CD4-positive, alpha-beta T cell treated with Interleukin-1 beta for 1 hour (primary cell): Measurements from ENCODE around the gene ARHGAP5.
"Not testable (repeated sequence)": the region's sequence is repeated elsewhere in the genome, so short reads cannot be mapped to it uniquely, and the experiment has no call there.

Experiments
- DNase-seq, 2 donors: peaks; one replicate each; pipeline ENCODE4 v3.0.0-alpha.2; 2020 to 2022

The ARHGAP5 gene

DNA sequence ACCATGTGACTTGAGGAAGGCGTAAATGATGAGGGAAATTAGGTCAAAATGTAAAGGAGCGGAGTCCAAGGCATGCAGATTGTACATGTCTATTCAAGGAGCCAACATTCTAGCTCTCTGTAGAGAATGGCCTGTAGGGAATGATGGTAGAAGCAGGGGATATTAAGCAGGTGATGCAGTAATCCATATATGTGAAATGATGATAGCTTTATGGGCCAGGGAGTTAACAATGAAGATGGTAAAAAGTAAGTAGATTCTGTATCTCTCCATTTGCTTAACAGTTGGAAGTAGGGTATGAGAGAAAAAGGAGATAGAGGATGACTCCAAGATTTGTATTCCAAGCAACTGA lies 33.4 kb downstream of the ARHGAP5 start:
- DNase-seq = no peak

DNA sequence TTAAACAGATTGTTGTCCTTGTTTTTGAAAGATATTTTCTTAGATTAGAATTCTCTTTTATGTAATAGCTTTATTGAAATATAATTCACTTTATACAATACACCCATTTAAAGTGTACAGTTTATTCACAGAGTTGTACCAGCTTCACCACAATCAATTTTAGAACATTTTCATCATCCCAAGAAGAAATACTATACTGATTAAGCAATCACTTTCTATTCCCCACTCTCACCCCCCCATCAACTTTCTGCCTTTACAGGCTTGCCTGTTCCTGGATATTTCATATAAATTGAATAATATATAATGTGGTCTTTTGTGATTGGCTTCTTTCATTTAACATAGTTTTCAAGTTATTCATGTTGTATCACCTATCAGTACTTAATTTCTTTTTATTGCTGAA lies 44.4 kb downstream of the ARHGAP5 start:
- DNase-seq = no peak

DNA sequence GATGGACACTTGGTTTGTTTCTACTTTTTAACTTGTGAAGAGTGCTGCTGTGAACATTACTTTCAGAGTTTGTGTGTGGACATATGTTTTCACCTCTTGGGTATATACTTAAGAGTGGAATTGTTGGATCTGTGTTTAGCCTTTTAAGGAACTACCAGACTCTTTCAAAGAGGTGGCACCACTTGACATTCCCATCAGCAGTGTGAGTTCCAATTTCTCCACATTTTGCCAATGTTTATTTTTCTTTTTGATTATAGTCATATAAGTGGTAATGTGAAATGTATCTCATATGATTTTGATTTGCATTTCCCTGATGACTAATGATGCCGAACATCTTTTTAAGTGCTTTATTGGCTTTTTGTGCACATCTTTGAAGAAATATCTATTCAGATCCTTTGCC lies 44.8 kb downstream of the ARHGAP5 start:
- no peak for DNase-seq

DNA sequence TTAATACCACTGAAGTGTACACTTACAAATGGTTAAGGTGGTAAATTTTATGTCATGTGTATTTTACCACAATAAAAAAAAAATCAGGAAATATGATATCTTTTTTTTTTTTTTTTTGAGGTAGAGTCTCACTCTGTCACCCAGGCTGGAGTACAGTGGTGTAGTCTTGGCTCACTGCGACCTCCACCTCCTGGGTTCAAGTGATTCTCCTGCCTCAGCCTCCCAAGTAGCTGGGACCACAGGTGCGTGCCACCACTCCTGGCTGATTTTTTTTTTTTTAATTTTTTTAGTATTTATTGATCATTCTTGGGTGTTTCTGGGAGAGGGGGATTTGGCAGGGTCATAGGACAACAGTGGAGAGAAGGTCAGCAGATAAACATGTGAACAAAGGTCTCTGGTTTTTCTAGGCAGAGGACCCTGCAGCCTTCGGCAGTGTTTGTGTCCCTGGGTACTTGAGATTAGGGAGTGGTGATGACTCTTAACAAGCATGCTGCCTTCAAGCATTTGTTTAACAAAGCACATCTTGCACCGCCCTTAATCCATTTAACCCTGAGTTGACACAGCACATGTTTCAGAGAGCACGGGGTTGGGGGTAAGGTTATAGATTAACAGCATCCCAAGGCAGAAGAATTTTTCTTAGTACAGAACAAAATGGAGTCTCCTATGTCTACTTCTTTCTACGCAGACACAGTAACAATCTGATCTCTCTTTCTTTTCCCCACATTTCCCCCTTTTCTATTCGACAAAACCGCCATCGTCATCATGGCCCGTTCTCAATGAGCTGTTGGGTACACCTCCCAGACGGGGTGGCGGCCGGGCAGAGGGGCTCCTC lies 50.0 kb downstream of the ARHGAP5 start:
- not testable (repeated sequence) for DNase-seq

DNA sequence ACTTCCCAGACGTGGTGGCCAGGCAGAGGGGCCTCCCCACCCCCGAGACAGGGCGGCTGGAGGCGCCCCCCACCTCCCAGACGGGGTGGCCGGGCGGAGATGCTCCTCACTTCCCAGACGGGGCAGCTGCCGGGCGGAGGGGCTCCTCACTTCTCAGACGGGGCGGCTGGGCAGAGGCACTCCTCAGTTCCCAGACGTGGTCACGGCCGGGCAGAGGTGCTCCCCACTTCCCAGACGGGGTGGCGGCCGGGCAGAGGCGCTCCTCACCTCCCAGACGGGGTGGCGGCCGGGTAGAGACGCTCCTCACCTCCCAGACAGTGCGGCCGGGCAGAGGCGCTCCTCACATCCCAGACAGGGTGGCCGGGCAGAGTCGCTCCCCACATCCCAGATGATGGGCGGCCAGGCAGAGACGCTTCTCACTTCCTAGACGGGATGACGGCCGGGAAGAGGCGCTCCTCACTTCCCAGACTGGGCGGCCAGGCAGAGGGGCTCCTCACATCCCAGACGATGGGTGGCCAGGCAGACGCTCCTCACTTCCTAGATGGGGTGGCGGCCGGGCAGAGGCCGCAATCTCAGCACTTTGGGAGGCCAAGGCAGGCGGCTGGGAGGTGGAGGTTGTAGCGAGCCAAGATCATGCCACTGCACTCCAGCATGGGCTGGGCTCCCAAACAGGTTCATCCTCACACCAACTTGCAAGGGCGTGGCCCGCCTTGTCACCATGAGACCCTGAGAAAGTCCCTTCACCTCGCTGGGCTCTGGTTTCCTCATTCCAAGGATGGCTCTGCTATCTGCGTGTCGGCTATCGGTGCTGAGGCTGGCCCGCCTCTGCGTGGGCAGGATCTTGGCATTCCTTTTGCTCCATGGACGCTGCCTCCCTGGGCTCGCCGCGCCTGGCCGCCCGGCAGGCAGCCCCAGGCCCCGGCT lies 50.9 kb downstream of the ARHGAP5 start:
- DNase-seq = not testable (repeated sequence)

DNA sequence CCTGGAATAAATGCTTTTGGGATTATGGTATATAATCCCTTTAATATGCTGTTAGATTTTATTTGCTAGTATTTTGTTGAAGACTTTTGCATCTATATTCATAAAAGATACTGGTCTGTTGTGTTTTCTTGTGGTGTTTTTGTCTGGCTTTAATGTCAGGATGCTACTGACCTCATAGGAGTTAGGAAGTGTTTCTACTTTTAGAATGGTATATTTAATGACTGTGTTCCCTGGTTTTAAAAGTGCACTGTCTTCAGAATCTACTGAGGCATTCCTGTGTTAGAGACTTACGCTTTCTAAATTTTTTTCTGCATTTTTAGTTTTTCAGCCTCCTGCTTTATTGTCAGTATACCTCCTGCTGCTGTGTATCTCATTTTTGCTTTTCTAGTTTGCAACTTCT lies 51.6 kb downstream of the ARHGAP5 start:
- no peak for DNase-seq

DNA sequence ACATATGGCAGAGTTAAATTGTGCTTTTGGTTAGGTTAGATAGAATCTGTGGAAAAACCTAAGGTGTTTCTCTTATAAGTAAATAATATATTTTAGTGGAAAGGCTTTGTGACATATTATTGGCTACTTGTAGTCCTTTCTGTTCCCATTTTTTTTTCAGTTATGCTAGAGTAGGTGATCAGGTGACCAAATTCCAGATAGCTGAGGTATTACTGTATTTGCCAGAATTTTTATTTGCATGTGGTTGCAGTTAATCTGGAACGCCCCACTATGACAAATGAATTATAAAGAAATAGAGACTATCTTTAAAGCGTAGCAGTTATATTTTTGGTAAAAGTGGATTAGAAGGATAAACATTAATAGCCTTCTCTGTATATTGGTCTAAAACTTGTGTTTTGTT lies 52.0 kb downstream of the ARHGAP5 start:
- no peak for DNase-seq

DNA sequence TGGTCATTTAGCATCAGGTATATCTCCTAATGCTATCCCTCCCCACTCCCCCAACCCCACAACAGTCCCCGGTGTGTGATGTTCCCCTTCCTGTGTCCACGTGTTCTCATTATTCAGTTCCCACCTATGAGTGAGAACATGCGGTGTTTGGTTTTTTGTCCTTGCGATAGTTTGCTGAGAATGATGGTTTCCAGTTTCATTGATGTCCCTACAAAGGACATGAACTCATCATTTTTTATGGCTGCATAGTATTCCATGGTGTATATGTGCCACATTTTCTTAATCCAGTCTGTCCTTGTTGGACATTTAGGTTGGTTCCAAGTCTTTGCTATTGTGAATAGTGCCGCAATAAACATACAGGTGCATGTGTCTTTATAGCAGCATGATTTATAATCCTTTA lies 54.6 kb downstream of the ARHGAP5 start:
- DNase-seq = not testable (repeated sequence)

DNA sequence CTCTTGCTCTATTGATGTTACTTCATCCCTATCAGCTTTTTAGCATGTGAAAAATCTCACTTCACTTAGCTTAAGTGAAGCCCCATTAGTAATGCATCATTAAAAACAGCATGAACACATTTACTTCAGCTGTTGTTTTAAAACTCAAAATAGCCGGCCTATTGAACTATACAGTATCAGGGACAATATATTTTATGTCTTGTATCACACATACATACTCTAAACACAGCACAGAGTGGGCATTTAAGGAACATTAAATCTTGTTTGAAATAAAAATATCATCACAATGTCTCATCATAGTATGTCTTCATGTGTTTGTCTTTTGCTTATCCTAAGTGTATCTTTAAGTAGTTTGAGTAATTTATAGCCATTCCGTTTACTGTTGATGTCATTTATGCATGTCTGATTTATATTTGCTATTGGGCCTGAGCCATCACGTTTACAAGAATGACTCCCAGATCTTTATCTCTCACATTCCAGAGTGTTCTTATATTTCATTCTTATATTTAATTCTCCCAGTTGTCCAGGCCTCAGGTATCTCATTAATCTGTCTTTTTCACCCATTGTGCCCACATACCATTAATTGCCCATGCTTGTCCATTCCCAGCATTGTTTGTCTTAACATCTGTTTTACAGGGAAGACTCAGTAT lies 57.5 kb downstream of the ARHGAP5 start:
- DNase-seq = no peak

DNA sequence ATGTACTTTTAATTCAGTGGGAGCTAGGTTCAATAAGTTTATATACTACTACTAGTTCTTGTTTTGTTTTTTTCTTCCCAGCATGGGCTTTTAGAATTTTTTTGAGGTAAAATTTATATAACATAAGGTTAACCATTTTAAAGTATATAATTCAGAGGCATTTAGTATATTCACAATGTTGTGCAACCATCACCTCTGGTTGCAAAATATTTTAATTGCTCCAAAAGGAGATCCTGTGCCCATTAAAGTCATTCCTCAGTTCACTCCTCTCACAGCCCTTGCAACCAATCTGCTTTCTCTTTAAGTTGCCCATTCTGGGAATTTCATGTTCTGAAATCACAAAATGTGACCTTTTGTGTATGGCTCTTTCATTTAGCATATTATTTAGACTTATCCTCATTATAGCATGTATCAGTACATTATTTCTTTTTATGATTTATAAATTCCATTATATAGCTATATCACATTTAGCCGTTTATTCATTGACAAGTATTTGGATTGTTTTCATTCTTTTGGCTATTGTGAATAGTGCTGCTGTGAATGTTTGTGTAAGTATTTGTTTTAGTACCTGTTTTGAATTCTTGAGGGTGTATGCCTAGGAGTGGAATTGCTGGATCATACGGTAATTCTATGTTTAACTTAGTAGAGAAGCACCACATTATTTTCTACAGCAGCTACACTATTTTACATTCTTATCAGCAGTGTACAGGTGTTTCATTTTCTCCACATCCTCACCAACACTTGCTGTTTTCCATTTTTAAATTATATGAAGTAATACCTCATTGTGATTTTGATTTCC lies 59.1 kb downstream of the ARHGAP5 start:
- no peak for DNase-seq

DNA sequence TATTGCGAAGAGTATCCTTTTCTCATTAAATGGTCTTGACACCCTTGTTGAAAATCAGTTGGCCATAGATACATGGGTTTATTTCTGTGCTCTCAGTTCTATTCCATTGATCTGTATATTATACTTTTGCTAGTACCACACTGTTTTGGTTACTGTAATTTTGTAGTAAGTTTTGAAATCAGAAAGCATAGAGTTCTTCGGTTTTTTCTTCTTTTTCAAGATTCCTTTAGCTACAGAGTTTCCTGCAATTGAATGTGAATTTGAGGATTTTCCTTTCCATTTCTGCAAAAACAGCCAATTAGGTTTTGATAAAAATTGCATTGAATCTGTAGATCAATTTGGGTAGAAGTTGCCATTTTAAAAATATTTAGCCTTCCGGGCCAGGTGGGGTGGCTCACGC lies 60.2 kb downstream of the ARHGAP5 start:
- DNase-seq = no peak

DNA sequence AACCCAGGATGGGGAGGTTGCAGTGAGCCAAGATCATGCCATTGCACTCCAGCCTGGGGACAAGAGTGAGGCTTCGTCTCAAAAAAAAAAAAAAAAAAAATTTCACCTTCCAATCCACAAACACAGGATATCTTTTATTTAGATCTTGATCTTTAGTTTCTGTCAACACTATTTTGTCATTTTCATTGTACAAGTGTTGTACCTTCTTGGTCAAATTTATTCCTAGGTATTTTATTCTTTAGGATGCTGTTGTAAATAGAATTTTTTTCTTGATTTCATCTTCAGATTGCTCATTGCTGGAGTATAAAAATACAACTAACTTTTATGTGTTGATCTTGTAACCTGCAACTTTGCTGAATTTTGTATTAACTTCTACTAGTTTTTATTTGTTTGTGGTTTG lies 60.8 kb downstream of the ARHGAP5 start:
- DNase-seq = no peak

DNA sequence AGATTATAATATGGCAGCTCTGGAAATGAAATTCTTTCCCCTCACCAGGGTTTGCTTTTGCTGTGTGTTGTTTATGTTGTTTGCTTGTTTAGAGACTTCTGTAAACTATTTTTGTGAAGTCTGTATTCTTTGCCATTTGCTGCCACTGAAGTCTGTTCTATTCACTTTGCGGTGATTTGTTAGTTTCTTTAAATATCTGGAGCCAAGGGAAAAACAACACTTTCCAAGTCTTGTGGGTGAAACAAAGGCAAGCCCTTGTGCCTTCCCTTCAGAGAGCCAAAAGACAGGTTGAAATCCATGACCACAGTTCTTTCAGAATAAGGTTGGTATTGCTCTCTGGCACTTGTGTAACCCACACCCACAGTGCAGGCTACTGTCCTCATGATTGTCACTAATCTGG lies 65.2 kb downstream of the ARHGAP5 start:
- no peak for DNase-seq

DNA sequence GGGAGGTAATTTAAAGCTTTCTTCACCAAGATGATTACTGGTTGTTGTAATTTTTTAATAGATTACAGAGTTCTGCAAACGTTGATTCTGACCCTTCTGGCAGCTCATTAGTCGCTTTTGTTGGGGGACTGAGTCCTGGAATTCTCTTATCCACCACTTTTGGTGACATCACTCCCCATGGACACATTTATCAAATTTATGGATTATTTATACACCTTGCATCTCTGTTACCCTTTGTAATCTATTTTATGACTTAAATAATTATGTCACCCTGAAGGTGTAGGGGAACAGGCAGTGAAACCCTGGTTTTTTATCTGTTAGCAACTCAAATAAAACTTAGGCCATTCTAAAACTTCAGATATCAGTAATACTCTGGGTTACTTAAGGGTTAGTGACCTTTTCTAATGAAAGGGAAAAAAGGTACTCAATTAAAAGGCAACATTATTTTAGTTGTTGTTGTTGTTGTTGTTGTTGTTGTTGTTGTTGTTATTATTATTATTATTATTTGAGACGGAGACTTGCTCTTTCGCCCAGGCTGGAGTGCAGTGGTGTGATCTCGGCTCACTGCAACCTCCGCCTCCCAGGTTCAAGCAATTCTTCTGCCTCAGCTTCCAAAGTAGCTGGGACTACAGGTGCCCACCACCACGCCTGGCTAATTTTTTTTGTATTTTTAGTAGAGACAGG lies 65.8 kb downstream of the ARHGAP5 start:
- DNase-seq = no peak

DNA sequence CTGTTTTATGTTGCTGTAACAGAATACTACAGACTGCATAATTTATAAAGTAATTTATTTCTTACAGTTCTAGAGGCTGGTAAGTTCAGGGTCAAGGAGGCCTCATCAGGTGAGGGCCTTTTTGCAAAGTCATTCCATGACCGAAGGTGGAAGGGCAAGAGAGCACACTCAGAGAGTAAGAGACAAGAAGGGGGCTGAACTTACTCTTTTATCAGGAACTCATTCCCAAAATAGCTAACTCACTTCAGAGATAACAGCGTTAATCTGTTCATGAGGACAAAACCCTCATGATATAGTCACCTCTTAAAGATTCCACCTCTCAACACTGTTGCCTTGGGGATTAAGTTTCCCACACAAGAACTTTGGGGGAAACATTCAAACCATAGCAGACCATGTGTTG lies 73.3 kb downstream of the ARHGAP5 start:
- DNase-seq = no peak

DNA sequence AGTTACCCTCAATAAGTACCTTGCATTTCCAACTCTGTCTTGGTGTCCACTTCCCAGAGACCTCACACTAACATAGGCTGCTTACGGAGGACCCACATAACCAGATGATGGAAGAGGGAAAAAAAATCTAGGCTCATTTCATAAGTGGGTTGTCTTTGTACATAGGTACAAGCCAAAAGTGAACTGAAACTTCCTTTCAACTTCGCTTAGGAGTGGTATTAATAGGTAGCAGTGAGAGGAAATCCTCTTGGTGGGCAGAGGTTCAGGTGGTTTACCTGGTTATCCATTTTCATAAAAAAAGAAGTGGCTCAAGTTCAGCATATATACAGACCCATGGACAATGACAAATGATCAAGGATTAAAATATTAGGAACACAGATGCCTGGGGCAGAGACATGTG lies 88.9 kb downstream of the ARHGAP5 start:
- no peak for DNase-seq

DNA sequence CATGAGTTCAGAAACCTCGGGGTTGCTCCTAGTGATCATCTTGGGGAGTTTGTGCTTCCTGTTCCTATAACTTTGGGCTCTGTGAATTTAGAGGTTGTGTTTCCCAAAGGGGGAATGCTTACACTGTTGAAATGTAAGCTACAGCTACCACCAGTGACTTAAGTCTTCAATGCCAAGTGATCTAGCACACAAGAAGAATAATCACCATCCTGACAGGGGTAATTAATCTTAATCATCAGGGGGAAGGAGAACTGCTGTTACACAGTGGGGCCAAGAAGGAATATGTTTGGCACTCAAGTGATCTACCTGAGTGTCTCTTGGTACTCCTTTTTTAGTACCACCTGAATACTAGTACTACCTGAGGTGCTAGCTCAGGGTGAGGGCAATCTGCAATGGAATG lies 89.8 kb downstream of the ARHGAP5 start:
- DNase-seq = no peak

DNA sequence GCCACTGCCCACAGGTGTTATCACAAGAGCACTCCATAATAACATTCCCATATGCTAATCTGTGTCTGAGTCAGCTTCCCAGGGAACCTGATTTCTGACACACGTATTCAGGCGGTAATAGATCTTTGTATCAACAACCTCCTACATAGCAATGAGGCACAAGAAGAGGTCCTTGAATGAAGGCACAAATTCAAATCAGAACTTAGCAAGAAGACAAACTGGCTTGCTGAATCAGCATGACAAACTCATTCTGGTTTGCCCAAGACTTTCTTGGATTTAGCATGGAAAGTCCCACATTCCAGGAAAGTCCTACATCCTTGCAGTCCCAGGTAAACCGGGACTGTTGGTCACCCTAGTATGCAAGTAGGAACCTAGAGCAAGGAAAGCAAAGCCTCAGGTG lies 90.8 kb downstream of the ARHGAP5 start:
- DNase-seq = no peak

DNA sequence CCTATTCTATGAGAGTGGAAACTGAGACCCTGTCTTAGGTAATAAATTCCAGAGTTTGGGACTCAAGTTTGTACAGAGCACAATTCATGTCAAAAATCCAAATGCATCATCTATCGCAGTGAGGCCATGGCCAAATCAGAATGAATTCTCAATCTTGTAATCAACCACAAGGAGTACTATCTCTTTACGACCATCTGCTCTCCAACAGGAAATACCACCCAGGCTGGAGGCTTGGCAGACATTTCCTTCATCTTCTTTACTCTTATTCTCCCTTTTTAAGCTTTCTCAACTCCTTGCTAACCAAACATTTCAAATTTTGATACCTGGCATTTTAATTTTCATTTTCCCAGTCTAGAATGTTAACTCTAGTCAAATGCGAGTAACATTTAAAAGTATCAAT lies 92.1 kb downstream of the ARHGAP5 start:
- no peak for DNase-seq

DNA sequence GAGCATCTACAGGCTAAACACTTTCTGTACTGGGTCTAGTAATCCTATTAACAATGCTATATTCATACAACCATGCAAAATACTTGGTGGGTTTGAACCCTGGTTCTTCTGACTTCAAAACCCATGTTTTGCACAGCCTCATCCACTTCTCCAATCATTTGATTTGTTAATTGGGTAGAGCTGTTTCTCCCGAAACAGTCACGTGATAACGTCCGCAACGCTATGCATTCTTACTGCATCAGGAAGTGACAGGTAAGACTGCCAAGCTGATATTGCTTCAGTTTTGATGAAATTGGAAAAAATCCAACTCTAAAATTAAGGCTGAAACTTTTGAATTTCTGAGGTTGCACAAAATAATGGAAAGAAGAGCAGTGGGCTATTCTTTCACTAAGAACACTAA lies 94.4 kb downstream of the ARHGAP5 start:
- DNase-seq = no peak

DNA sequence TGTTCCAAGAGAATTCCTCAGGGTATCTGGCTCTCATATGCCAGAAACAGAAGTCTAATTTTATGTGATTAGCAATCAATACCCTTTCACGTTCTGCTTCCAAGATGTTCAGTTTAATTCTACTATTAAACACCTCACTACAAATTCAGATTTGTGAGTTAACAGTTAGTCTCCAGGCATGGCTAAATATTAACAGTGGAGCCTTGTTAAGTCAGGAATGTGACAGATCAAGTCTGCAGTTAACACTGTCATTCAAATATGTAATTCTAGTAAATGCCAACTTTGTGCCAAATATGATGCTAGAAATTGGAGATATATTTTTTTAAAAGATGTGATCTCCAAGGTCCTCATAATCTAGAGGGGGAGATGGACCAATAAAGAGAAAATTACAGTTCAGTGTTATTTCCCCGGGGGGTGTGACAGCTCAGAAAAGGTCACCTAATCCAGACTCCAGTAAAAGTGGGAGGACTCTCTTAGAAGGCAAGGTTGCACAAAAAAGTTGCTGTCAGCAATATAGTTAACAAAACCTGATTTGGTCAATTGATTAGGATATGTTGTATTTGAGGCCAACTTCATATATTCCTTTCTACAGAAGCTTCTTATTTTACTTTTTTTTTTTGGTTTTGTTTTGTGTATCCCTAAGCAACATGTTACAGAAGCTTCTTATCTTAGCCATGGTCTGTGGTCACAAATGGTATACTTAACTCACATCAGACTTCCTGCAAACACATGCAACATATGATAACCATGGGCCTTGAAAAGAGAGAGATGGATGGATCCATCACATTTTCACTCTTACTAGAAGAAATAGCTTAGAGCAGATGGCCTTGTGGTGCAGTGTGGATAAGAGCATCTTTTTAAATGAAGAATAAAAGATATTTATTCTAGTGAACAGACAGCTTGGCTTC lies 106.3 kb downstream of the ARHGAP5 start:
- no peak for DNase-seq
